ENCODE results near the gene SNN. TPM values are rescaled to one million over a fixed set of nuclear protein-coding genes. Genes with fewer than 3 reads are reported as not detected.

The SNN gene
- total RNA-seq, 1 experiment from 2014 or later = 13.0 TPM

DNA sequence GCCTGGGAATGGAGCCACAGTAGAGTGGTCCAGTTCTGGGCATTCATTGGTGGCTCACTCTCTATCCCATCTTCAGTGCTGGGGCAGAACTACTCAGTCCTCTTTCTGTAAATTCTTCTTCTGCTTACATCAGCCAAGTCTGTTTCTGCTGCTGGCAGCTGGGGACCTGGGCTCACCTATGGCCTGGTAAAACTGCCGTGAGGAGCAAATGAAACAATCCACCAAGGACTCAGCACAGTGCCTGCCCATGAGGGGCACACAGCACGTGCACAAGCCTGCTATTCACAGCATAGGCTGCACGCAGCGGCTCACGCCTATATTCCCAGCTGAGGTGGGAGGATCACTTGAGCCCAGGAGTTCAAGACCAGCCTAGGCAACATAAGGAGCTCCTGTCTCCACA is 30.9 kb upstream of the SNN start:
- no peak for DNase-seq (ENCODE audit: low spot score)
- Histone ChIP-seq H3K27me3 (replicated peaks; ENCODE audit: insufficient read depth, low read depth, low read length, poor library complexity) (no peaks in the 10 kb centered on the region), H3K36me3 (ENCODE audit: insufficient read depth, low read length, poor library complexity, severe bottlenecking) (no peaks in the 10 kb centered on the region), H3K9me3 (ENCODE audit: low read depth, low read length, poor library complexity, severe bottlenecking) (no peaks in the 10 kb centered on the region), H3K4me3 (ENCODE audit: low read depth, low read length, poor library complexity, severe bottlenecking) (no peak overlapping the region), H3K27ac (ENCODE audit: low read depth, low read length, poor library complexity, severe bottlenecking) (no peak overlapping the region), H3K4me1 (ENCODE audit: insufficient read depth, low read length, poor library complexity, severe bottlenecking) (peaks cover 14% of the 10 kb centered on the region)
- ChIA-PET POLR2A (ENCODE audit: low non-redundant PET) (no interaction called here), CTCF (interaction anchor here (0.7 kb wide), 1 partner anchor 29 kb away, joined by 4 read pairs; no protein-coding TSS in a partner anchor)
- BruUV-seq (replicated peaks) = no TSS peak
- intact Hi-C loops (cut with micrococcal nuclease; ENCODE audit: unreplicated experiment) = no loop called here
- no peak for TF ChIP-seq EZH2 (IDR thresholded peaks at IDR 0.05; ENCODE audit: borderline replicate concordance, low read depth, low read length, poor library complexity, severe bottlenecking)
- TF ChIP-seq, protein P1, sequence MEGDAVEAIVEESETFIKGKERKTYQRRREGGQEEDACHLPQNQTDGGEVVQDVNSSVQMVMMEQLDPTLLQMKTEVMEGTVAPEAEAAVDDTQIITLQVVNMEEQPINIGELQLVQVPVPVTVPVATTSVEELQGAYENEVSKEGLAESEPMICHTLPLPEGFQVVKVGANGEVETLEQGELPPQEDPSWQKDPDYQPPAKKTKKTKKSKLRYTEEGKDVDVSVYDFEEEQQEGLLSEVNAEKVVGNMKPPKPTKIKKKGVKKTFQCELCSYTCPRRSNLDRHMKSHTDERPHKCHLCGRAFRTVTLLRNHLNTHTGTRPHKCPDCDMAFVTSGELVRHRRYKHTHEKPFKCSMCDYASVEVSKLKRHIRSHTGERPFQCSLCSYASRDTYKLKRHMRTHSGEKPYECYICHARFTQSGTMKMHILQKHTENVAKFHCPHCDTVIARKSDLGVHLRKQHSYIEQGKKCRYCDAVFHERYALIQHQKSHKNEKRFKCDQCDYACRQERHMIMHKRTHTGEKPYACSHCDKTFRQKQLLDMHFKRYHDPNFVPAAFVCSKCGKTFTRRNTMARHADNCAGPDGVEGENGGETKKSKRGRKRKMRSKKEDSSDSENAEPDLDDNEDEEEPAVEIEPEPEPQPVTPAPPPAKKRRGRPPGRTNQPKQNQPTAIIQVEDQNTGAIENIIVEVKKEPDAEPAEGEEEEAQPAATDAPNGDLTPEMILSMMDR (conservative IDR thresholded peaks at IDR 0.05; ENCODE audit: low read depth, low read length) = no peak

DNA sequence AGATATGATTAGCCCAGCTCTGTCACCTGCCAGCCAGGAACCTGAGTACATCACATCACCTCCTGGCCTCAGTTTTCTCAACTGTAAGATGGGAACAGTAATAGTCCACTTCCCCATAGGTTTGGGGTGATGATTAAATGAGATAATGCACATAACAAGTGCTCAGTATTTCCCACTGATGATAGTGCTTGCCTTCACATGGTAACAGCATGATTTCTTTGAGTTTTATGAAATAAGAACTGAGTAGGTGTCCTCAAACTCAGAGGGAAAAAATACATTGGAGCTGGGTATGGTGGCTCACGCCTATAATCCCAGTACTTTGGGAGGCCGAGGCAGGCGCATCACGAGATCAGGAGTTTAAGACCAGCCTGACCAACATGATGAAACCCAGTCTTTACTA is 30.1 kb upstream of the SNN start:
- no peaks in the 10 kb centered on the region for H3K36me3 ChIP-seq (ENCODE audit: insufficient read depth, low read length, poor library complexity, severe bottlenecking)
- ChIA-PET CTCF (no interaction called here), POLR2A (ENCODE audit: low non-redundant PET) (no interaction called here)
- H3K27ac ChIP-seq (ENCODE audit: low read depth, low read length, poor library complexity, severe bottlenecking) = no peak overlapping the region
- H3K27me3 ChIP-seq (replicated peaks; ENCODE audit: insufficient read depth, low read depth, low read length, poor library complexity) = no peaks in the 10 kb centered on the region
- peaks cover 14% of the 10 kb centered on the region for H3K4me1 ChIP-seq (ENCODE audit: insufficient read depth, low read length, poor library complexity, severe bottlenecking)
- TF ChIP-seq EZH2 (IDR thresholded peaks at IDR 0.05; ENCODE audit: borderline replicate concordance, low read depth, low read length, poor library complexity, severe bottlenecking) = no peak
- TF ChIP-seq, protein P1 (conservative IDR thresholded peaks at IDR 0.05; ENCODE audit: low read depth, low read length) = no peak
- H3K4me3 ChIP-seq (ENCODE audit: low read depth, low read length, poor library complexity, severe bottlenecking) = no peak overlapping the region
- intact Hi-C loops (cut with micrococcal nuclease; ENCODE audit: unreplicated experiment) = no loop called here
- no peak for DNase-seq (ENCODE audit: low spot score)
- BruUV-seq (replicated peaks) = no TSS peak
- no peaks in the 10 kb centered on the region for H3K9me3 ChIP-seq (ENCODE audit: low read depth, low read length, poor library complexity, severe bottlenecking)

DNA sequence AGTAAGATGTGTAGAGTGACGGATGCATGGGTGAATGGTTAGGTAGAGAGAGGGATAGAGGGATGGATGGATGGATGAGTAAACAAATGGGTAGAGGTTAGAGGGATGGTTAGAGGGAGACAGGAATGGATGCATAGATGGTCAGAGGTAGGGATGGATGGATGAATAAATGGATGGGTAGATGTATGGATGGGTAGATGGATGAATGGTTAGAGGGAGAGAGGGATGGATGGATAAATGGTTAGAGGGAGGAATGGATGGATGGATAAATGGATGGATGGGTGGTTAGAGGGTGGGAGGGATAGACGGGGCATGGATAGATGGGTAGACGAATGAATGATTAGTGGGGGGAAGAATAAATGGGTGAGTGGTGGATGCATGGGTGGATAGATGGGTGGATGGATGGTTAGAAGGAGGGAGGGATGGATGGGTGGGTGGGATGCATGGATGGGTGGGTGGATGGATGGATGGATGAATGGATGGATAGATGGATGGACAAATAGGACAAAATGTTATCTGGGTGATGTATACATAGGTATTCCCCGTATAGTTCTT is 29.2 kb upstream of the SNN start:
- TF ChIP-seq EZH2 (IDR thresholded peaks at IDR 0.05; ENCODE audit: borderline replicate concordance, low read depth, low read length, poor library complexity, severe bottlenecking) = no peak
- TF ChIP-seq, protein P1 (conservative IDR thresholded peaks at IDR 0.05; ENCODE audit: low read depth, low read length) = no peak
- DNase-seq (ENCODE audit: low spot score) = no peak
- no peak overlapping the region for H3K27ac ChIP-seq (ENCODE audit: low read depth, low read length, poor library complexity, severe bottlenecking)
- intact Hi-C loops (cut with micrococcal nuclease; ENCODE audit: unreplicated experiment) = no loop called here
- peaks cover 14% of the 10 kb centered on the region for H3K4me1 ChIP-seq (ENCODE audit: insufficient read depth, low read length, poor library complexity, severe bottlenecking)
- no peaks in the 10 kb centered on the region for H3K9me3 ChIP-seq (ENCODE audit: low read depth, low read length, poor library complexity, severe bottlenecking)
- H3K36me3 ChIP-seq (ENCODE audit: insufficient read depth, low read length, poor library complexity, severe bottlenecking) = no peaks in the 10 kb centered on the region
- ChIA-PET POLR2A (ENCODE audit: low non-redundant PET) (no interaction called here), CTCF (no interaction called here)
- no peak overlapping the region for H3K4me3 ChIP-seq (ENCODE audit: low read depth, low read length, poor library complexity, severe bottlenecking)
- BruUV-seq (replicated peaks) = no TSS peak
- H3K27me3 ChIP-seq (replicated peaks; ENCODE audit: insufficient read depth, low read depth, low read length, poor library complexity) = no peaks in the 10 kb centered on the region

All from A673 (cell line).